Frontal cortex (tissue), 4 donors: ENCODE results near the gene ARSG. TPM values are rescaled to one million over a fixed set of nuclear protein-coding genes. Genes with fewer than 3 reads are reported as not detected.

ENCODE experiments used
- DNase-seq, 2 donors: peaks; one replicate each; pipeline ENCODE4 v3.0.0; 2012; ENCODE audit warnings: low spot score in 2 of 2
- FAIRE-seq: peaks from 2 replicates; lab custom pipeline; 2012; peaks lifted over from hg19 to GRCh38; lab: Jason Lieb, UNC
- total RNA-seq: library from RNA; depleted of rRNA; stranded (reverse); fragments of >200 nt; gene quantifications from one replicate; pipeline ENCODE4 v1.2.3, GENCODE V29; 2014
- donor health status: control.
- donor health status: control.
- donor health status: control.

ARSG gene
- total RNA-seq, 1 donor from 2014 or later, result 5.7 TPM

DNA sequence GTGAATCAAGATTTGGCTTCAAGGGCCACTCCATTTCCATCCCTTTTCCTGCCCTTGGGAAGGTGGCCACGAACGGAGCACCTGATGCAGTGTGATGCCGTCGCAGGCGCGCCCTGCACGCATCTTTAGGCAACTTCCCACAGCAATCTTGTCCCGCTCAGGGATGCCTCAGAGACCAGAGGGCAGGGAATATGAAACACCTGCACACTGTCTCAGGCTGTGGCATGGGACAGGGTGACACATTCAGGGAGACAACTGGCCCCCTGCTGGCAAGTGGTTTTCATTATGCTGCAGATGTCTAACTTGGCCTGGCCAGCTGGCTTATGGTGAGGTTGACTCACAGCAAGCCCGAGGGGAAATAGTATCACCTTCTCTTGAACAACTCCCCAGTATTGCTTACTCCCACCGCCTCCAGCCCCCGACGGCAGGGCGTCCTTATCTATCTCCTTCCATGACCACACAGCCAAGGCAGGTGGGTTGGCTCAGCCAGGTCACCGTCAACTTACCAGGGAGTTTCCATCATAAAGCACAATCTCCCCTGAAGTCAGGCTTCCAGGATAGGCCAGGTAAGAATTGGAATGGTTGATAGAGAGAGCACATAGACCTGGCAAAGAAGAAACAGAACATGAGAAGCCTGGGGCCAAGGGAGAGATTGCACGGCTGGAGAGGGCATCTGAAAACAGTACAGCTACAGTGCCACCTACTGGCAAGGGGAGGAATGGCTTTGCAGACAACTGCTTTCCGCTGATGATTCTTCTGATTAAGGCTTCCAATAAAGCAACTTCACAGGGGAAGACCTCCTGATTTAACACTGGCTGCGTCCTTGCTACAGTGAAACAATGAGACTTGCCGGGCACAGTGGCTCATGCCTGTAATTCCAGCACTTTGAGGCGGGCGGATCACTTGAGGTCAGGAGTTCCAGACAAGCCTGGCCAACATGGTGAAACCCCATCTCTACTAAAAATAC lies 144.9 kb downstream of the ARSG start:
- DNase-seq (peak; percentile 19 to 60), FAIRE-seq (no peak)

DNA sequence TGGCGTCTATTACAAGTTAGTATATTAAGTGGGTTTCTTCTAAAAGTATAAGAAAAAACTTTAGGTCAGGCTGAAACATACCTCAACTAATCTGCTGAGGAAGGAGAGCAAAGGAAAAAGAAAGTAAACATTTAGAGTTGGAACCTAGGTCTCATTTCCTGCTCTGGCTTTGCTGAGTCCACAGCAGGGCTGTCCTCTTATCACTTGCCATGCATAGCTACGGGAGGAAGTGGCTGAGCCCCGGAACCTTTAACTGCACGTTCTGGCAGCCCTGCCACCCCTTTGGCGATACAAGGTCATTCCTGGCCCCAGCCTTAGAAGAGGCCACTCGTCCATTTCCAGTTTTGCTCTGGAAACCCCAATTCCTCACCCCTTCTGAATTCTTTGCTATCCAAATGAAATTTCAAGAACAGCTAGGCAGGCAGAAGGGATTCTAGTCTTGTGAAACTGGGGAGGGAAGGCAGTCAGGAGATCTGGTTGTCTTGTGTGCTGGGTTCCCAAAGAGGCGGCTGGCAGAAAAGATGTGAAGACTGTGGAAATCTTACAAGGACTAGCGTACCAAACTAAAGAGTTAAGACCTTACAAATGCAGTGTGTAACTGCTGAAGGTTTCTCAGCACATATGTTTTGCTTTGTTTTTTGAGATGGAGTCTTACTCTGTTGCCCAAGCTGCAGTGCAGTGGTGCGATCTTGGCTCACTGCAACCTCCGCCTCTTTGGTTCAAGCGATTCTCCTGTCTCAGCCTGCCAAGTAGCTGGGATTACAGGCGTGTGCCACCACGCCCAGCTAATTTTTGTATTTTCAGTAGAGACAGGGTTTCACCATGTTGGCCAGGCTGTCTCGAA lies 146.9 kb downstream of the ARSG start:
- DNase-seq (no peak), FAIRE-seq (no peak)

DNA sequence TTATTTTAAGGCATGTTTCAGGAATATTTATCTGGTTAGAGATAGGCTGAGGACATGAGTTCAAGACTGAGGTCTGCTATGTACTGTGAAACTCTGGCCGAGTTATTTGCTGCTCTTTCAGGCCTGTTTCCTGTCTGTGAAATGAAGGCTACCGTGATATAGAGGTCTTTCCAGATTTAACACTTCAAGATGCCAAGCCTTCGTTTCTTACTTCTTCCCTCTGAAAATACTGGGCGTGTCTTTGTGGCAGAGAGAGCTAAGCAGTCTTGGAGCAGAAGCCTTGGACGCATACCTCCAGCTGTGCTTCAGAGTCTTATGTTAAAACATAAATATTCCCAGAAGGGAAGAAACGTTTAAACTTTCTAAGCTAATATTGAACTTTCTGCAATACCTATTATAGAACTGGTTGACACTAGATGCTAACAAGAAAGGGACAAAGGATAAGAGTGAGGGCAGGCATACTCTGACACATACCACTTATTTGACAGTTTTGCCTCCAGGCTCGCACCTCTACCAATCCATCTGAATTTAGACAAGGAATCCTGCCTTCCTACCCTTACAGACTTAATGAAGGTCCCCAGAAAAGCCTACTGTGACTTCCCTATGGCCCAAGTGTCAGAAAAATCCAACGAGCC lies 148.5 kb downstream of the ARSG start:
- no peak for DNase-seq
- FAIRE-seq, result no peak

DNA sequence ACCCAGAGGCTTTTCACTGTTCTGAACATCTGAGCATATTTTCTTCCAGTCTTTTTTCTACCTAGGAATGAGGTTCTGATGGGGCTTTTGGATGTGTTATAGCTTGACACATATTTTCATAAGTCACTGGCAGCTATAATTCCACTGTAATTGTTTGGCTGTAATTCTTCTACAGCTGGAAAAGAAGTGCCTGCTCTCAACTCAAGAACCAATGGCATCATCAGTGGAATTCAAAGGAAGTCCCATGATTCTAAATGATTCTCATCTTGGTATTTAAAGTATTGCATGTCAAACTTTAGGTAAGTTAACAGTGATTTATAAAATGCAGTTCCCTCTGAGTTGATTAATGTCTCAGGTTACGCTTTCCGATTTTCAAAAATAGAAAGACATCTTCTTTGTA lies 149.2 kb downstream of the ARSG start:
- DNase-seq (no peak), FAIRE-seq (no peak)

GRCh38 chr17:68441070-68441770 lies 149.9 kb downstream of the ARSG start:
- FAIRE-seq (no peak), DNase-seq (no peak)

DNA sequence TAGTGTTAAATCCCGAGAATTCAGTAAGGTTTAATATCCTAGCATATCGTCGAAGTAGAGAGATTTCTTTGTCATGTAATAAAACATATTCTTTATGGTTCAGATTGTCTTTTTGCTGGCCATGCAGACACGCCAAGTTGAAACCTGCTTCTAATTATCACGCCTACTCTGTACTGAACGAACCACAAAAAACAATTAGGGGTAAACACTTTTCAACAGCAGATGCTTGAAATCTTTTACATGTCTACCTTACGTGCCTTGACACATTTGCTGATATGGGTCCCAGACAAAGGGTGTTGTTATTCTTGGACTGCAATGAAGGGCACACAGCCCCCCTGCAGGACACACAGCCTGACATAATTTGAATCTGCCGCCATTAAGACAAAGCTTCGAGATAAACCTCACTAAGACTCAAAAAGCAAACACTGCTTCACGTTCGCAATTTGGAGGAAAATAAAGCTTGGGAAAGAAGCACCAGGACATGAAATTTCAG lies 152.7 kb downstream of the ARSG start:
- FAIRE-seq, result no peak
- no peak for DNase-seq

- no peak for DNase-seq
- no peak for FAIRE-seq
Measured at GRCh38 chr17:68445671-68446070, 154.4 kb downstream of the ARSG start.

DNA sequence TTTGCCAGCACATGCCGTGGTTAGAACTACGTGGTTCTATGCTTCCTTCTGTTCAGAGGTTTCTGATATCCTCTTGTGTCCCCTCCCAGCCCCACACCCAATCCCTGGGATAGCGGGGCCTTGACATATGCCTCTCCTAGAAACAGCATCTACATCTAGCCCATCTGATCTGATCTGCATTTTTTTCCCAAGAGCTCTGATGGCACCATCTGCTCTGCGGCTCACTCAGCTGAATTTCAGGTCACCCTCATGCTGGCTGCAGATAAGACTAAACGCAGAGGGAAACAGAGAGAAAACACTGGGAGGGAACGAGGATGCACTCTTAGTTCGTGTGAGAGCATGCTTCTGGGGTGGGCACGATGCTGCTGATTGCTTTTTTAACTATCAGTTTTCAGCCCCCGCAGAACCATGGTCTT lies 155.3 kb downstream of the ARSG start:
- no peak for DNase-seq
- FAIRE-seq, result no peak

- FAIRE-seq (no peak), DNase-seq (no peak)
Measured at GRCh38 chr17:68449021-68449739, 157.9 kb downstream of the ARSG start.

GRCh38 chr17:68450391-68450790 lies 159.1 kb downstream of the ARSG start:
- FAIRE-seq, result no peak
- no peak for DNase-seq

DNA sequence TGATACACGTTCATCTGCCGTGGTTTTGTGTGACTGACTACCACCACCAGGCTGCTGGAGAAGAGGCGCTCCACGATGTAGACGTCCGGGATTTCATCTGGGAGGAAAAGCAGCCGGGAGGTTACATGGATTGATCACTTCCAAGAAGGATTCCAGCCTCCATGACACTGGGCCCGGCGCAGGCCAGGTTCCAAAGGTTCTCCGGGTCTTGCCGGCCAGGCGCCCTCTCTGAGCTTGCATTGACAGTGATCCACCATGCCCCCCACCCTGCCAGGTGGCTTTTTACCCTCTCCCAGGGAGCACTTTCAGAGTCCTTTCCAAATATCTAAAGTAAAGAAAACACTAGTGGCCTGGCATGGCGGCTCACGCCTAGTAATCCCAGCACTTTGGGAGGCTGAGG lies 159.5 kb downstream of the ARSG start:
- no peak for FAIRE-seq
- DNase-seq, result no peak

DNA sequence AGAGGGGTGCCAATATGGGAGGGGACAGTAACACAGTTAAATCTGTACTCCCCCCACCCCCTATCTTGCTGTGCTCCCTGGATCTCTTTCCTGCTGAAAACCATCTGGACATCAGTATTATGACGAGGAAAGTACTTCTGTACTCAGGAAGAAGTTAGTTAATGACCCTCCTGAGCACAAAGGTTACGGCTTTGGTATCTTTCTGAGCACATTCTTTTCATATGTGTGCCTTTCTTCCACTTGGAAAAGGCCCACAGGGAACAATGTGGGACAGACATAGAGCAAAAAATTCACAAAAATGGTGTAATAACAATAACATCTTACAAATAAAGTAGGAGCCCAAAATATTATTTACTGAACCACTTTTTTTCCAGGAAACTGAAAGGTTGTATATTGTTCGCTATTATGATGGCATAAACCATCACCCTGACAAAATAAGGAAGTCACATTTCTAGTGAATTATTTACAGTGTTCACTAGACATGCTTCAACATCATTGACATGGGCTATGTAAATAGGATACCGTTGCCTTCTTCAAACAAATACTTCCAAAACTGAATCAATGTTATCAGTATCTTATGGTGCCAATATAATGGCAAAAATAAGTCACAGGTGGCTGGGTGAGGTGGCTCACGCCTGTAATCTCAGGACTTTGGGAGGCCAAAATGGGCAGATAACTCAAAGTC lies 160.5 kb downstream of the ARSG start:
- FAIRE-seq, result no peak
- DNase-seq, result no peak

DNA sequence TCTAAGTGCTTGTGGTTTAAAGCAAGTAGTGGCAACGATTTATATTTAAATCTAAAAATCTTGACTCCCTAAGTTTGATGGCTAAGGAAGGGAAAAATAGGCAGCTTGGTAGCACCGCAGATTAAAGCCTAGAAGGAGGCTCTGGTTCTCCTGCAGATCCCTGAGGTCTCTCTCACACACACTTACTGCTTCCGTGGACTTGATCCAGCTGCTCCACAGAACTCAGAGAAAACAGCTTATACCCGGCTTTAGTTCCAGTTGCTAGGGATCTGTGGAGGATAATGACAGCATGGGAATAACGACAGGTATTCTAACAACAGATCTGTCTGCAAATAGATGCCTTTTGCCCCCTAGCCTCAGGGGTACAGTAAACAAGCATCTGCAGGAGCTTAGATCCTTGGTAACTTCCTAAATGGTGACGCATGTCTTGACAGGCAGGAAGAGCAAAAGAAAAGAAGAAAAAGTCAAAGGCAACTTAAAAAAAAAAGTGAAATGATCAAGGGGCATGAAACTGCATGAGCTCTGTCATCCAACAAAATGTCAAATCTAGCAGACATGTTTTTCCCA lies 161.5 kb downstream of the ARSG start:
- FAIRE-seq, result no peak
- no peak for DNase-seq

DNA sequence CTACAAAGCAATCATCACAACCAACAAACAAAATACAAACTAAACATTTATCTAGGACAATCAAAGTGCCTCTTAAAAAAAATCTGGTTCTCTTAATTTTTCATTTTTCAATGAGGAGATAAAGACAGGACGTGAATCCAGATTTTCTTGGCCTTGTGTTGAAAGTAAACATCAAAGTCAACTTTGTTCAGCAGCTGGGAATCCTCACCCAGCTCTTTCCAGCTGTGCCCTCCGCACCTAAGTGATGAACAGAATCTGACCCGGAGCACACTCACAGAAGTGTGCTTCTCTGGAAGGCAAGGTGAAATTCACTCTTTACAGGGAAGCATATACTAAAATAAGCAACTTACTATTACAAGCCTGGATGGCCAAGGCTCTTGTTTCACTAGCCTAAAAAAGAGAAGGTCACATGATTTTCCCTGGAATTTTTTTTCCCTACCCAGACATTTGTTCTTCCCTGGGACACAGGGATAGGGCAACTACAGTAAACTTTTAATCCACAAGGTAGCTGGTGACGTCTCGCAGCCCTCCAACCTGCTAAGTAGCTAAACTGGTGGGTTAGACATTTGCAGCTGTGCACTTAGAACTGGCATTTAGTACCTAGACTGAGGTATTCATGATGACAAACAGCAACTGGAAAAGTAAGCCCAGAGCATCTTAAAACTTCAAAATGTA lies 162.8 kb downstream of the ARSG start:
- DNase-seq (no peak), FAIRE-seq (no peak)

DNA sequence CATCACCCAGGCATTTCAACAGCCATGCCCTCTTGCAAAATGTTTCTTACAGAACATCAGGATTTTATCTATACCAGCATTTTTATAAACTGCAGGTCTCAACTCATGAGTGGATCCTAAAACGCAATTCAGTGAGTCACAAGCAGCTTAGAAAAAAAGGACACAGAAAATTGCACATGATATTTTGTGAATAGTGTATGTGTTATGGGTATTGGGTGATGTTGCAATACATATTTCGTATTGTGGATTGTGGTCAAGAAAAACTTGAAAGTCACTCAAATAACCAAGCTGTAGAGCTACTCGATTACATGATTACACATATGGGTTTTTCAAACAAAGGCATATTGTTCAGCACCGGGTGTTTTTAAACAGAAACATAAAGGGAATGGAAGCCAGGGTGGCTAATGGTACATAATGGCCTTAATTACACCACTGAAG lies 164.6 kb downstream of the ARSG start:
- DNase-seq (no peak), FAIRE-seq (no peak)

GRCh38 chr17:68456339-68457167 lies 165.3 kb downstream of the ARSG start:
- DNase-seq (peak; percentile 47 to 61), FAIRE-seq (no peak)

GRCh38 chr17:68457168-68457538 lies 165.9 kb downstream of the ARSG start, which contains the start of gene WIPI1:
TSS of gene WIPI1 (minus strand) at chr17:68457496. CDS start at chr17:68457421, 75 bp downstream.
- FAIRE-seq (no peak), DNase-seq (no peak)
